K562 (cell line): ENCODE results near the gene TMEM120B. TPM values are rescaled to one million over a fixed set of nuclear protein-coding genes. Genes with fewer than 3 reads are reported as not detected.

Experiments used
- ARID2 ChIP-seq: fragments of 450-650 bp; IDR thresholded peaks from 2 replicates; pipeline ENCODE4 v1.6.1; 2017; ENCODE audit warnings: antibody characterized with exemption, mild to moderate bottlenecking
- ATF7 ChIP-seq: fragments of 450-650 bp; IDR thresholded peaks from 2 replicates; pipeline ENCODE4 v1.7.1; 2014; ENCODE audit warnings: mild to moderate bottlenecking, moderate library complexity
- BRCA1 ChIP-seq, 2 experiments: fragments of 450-650 bp in 1 of 2; sonication (generic) in 1 of 2; formaldehyde crosslinking in 1 of 2; IDR thresholded peaks; 2 replicates each; pipeline versions ENCODE4 v1.5.0 to v1.6.1; 2017 to 2020; ENCODE audit warnings: mild to moderate bottlenecking in 1 of 2, missing genetic modification reagents in 1 of 2
- CEBPG ChIP-seq, 3 experiments: fragments of 200-800 bp in 1 of 3; sonication (Bioruptor generic) in 1 of 3; sonication (generic) in 1 of 3; formaldehyde crosslinking in 1 of 3; IDR thresholded peaks in 2 of 3; conservative IDR thresholded peaks in 1 of 3; 2 replicates each; pipeline versions ENCODE4 v1.6.1 to v1.8.0; 2016 to 2022; ENCODE audit warnings: missing compliant biosample characterization in 2 of 3, missing genetic modification characterization in 2 of 3, mild to moderate bottlenecking in 1 of 3, missing genetic modification reagents in 1 of 3
- CREM ChIP-seq: IDR thresholded peaks from 2 replicates; pipeline ENCODE4 v1.6.1; 2014; ENCODE audit warnings: antibody characterized with exemption, low read depth
- FUS ChIP-seq: fragments of 200-400 bp; formaldehyde crosslinking; optimal IDR thresholded peaks from 2 replicates; pipeline ENCODE3; 2017; ENCODE audit warnings: low read depth, low read length
- HDAC8 ChIP-seq: fragments of 450-650 bp; IDR thresholded peaks from 2 replicates; pipeline ENCODE4 v1.6.1; 2016; ENCODE audit warnings: mild to moderate bottlenecking, missing genetic modification characterization, moderate library complexity, missing compliant biosample characterization
- HMGN3 ChIP-seq: IDR thresholded peaks from 2 replicates; pipeline ENCODE4 v1.6.1; 2011; ENCODE audit warnings: borderline replicate concordance, low read depth, mild to moderate bottlenecking, mixed read lengths, low read length; ENCODE audit not compliant: insufficient read length; ENCODE audit errors: extremely low read depth
- HNRNPH1 ChIP-seq: fragments of 200-400 bp; formaldehyde crosslinking; optimal IDR thresholded peaks from 2 replicates; pipeline ENCODE3; 2017; ENCODE audit warnings: low read depth, mild to moderate bottlenecking, low read length, moderate library complexity
- NBN ChIP-seq: fragments of 450-650 bp; IDR thresholded peaks from 2 replicates; pipeline ENCODE4 v1.6.1; 2016; ENCODE audit warnings: low read depth, mild to moderate bottlenecking
- NCOR1 ChIP-seq: fragments of 450-650 bp; IDR thresholded peaks from 2 replicates; pipeline ENCODE4 v1.6.1; 2016; ENCODE audit warnings: mild to moderate bottlenecking, moderate library complexity
- RHOXF2B ChIP-seq: fragments of 250-450 bp; sonication (Bioruptor Pico); conservative IDR thresholded peaks from 2 replicates; pipeline ENCODE4 v1.5.1; 2021
- TEAD1 ChIP-seq, 2 experiments: fragments of 450-650 bp in 1 of 2; sonication (generic) in 1 of 2; formaldehyde crosslinking; IDR thresholded peaks; 2 replicates each; pipeline versions ENCODE4 v1.4.0 to v1.8.0; 2020 to 2022; ENCODE audit warnings: mild to moderate bottlenecking in 2 of 2, missing genetic modification reagents in 1 of 2
- ZC3H4 ChIP-seq: sonication (generic); formaldehyde crosslinking; IDR thresholded peaks from 2 replicates; pipeline ENCODE4 v1.9.0; 2021; ENCODE audit warnings: missing genetic modification reagents, borderline replicate concordance
- ZNF436 ChIP-seq: fragments of 250-450, 450-650 bp; sonication (Bioruptor Pico); formaldehyde crosslinking; IDR thresholded peaks from 2 replicates; pipeline ENCODE4 v1.7.0; 2020; ENCODE audit warnings: mild to moderate bottlenecking
- ZNF583 ChIP-seq: fragments of 250-450 bp; sonication (Bioruptor Pico); IDR thresholded peaks from 2 replicates; pipeline ENCODE4 v1.4.0; 2020
- polyA plus RNA-seq, 8 experiments: library from polyadenylated mRNA; depleted of rRNA in 4 of 8; stranded (reverse) in 5 of 8; unstranded in 3 of 8; fragments of >200 nt; fragmentation: Nextera tagmentation in 2 of 8; fragmentation: Illumina TruSeq in 1 of 8; extraction: Ambion mirVana in 2 of 8; extraction: Trizol in 1 of 8; gene quantifications; 2 replicates each; pipeline versions ENCODE4 v1.2.1 to v1.2.3, GENCODE V29; 2011 to 2014; ENCODE audit warnings: inconsistent platforms in 1 of 8, missing spikeins in 1 of 8
- total RNA-seq, 7 experiments: library from RNA; depleted of rRNA in 6 of 7; stranded (reverse); fragments of >200 nt in 6 of 7; fragmentation: Illumina TruSeq in 2 of 7; extraction: Trizol in 2 of 7; gene quantifications; 2 replicates each; pipeline versions ENCODE4 v1.2.1 to v1.2.3, GENCODE V29; 2011 to 2021; ENCODE audit warnings: low replicate concordance in 1 of 7
- TF ChIP-seq, protein P1 (sequence below): sonication (generic); formaldehyde crosslinking; IDR thresholded peaks from 2 replicates; pipeline ENCODE4 v1.8.0; 2023; ENCODE audit warnings: missing genetic modification reagents, mild to moderate bottlenecking, borderline replicate concordance
- TF ChIP-seq, protein P2 (sequence below): IDR thresholded peaks from 2 replicates; pipeline ENCODE4 v1.6.1; 2011; ENCODE audit warnings: borderline replicate concordance, low read depth, mild to moderate bottlenecking, moderate library complexity, low read length; ENCODE audit not compliant: insufficient read depth, poor library complexity, severe bottlenecking

The TMEM120B gene
- total and polyA plus RNA-seq, 9 of the 15 experiments (the other 6 are each of a cell fraction or from before 2014, with no cell fraction given), result 1.7 to 18.6 (median 7.4) TPM

DNA sequence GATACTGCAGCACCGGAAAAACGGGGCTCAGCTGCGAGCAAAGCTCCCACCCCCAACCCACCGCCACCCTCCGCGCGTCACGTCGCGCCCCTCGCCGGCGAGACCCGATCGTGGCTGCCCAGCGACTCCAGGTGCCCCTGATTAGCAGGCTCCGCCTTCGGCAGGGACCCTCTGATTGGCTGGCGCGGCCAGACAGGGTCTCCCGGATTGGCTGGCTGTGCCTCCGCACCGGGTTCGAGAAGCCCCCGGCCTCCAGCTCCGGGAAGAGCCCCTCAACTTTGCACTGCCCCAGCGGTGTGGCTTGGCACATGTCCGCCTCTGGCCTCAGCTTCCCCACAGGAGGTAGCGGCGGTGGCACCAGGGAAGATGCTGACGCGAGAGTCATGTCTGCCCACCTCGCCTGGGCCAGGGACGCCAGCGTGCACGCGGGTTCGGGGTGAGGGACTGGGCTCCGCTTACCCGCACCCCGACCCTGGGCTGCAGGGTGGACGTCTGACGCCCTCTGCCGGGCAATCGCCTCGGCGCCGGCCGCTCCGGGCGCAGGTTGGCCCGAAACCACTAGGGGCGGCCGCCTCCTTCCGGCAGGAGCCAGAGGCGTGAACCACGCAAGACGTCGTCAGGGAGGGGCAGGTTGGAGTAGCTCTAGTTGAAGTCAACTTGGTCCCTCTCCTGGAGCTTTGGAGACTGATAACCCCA is 81.4 kb downstream of the TMEM120B start (continued):
- TF ChIP-seq, protein P1, sequence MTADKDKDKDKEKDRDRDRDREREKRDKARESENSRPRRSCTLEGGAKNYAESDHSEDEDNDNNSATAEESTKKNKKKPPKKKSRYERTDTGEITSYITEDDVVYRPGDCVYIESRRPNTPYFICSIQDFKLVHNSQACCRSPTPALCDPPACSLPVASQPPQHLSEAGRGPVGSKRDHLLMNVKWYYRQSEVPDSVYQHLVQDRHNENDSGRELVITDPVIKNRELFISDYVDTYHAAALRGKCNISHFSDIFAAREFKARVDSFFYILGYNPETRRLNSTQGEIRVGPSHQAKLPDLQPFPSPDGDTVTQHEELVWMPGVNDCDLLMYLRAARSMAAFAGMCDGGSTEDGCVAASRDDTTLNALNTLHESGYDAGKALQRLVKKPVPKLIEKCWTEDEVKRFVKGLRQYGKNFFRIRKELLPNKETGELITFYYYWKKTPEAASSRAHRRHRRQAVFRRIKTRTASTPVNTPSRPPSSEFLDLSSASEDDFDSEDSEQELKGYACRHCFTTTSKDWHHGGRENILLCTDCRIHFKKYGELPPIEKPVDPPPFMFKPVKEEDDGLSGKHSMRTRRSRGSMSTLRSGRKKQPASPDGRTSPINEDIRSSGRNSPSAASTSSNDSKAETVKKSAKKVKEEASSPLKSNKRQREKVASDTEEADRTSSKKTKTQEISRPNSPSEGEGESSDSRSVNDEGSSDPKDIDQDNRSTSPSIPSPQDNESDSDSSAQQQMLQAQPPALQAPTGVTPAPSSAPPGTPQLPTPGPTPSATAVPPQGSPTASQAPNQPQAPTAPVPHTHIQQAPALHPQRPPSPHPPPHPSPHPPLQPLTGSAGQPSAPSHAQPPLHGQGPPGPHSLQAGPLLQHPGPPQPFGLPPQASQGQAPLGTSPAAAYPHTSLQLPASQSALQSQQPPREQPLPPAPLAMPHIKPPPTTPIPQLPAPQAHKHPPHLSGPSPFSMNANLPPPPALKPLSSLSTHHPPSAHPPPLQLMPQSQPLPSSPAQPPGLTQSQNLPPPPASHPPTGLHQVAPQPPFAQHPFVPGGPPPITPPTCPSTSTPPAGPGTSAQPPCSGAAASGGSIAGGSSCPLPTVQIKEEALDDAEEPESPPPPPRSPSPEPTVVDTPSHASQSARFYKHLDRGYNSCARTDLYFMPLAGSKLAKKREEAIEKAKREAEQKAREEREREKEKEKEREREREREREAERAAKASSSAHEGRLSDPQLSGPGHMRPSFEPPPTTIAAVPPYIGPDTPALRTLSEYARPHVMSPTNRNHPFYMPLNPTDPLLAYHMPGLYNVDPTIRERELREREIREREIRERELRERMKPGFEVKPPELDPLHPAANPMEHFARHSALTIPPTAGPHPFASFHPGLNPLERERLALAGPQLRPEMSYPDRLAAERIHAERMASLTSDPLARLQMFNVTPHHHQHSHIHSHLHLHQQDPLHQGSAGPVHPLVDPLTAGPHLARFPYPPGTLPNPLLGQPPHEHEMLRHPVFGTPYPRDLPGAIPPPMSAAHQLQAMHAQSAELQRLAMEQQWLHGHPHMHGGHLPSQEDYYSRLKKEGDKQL (CRISPR knock-in tag), result 0 out of 2 replicates have a peak, but pooled peaks have one; percentile 34
- TF ChIP-seq ARID2 (peak; percentile 92), HDAC8 (tag) (peak; percentile 68; the same call in 1 of the 2 replicates), ATF7 (peak; percentile 76), BRCA1 (IDR thresholded peaks at IDR 0.05) (no peak), BRCA1 (CRISPR knock-in tag; IDR thresholded peaks at IDR 0.05) (no peak), CEBPG (CRISPR knock-in tag; IDR thresholded peaks at IDR 0.05) (peak; percentile 38; the same call in 1 of the 2 replicates), CEBPG (tag; conservative IDR thresholded peaks at IDR 0.05 in 1 of 2, IDR thresholded peaks at IDR 0.05 in 1 of 2) (no peak), FUS (peak; percentile 53), HNRNPH1 (no peak), ZNF436 (CRISPR knock-in tag) (no peak), ZNF583 (CRISPR knock-in tag) (0 out of 2 replicates have a peak, but pooled peaks have one; percentile 37), TEAD1 (CRISPR knock-in tag; IDR thresholded peaks at IDR 0.05) (peak in 1 of 2 experiments; percentile 91; a peak in 2 of 4 replicates), HMGN3 (peak; percentile 93), RHOXF2B (CRISPR knock-in tag) (0 out of 2 replicates have a peak, but pooled peaks have one; percentile 10), ZC3H4 (CRISPR knock-in tag) (no peak), NCOR1 (peak; percentile 57), NBN (0 out of 2 replicates have a peak, but pooled peaks have one; percentile 37), CREM (peak; percentile 87)
- TF ChIP-seq, protein P2, sequence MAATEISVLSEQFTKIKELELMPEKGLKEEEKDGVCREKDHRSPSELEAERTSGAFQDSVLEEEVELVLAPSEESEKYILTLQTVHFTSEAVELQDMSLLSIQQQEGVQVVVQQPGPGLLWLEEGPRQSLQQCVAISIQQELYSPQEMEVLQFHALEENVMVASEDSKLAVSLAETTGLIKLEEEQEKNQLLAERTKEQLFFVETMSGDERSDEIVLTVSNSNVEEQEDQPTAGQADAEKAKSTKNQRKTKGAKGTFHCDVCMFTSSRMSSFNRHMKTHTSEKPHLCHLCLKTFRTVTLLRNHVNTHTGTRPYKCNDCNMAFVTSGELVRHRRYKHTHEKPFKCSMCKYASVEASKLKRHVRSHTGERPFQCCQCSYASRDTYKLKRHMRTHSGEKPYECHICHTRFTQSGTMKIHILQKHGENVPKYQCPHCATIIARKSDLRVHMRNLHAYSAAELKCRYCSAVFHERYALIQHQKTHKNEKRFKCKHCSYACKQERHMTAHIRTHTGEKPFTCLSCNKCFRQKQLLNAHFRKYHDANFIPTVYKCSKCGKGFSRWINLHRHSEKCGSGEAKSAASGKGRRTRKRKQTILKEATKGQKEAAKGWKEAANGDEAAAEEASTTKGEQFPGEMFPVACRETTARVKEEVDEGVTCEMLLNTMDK, result peak; percentile 94
